GM21381 (cell line): ENCODE measurements around the gene EPN2.

Source experiments
- ATAC-seq: cut with Tn5 transposase; IDR thresholded peaks from one replicate; pipeline ENCODE4 v1.9.1; 2021; ENCODE audit warnings: mild to moderate bottlenecking, moderate library complexity; ENCODE audit not compliant: unreplicated experiment

EPN2 gene

DNA sequence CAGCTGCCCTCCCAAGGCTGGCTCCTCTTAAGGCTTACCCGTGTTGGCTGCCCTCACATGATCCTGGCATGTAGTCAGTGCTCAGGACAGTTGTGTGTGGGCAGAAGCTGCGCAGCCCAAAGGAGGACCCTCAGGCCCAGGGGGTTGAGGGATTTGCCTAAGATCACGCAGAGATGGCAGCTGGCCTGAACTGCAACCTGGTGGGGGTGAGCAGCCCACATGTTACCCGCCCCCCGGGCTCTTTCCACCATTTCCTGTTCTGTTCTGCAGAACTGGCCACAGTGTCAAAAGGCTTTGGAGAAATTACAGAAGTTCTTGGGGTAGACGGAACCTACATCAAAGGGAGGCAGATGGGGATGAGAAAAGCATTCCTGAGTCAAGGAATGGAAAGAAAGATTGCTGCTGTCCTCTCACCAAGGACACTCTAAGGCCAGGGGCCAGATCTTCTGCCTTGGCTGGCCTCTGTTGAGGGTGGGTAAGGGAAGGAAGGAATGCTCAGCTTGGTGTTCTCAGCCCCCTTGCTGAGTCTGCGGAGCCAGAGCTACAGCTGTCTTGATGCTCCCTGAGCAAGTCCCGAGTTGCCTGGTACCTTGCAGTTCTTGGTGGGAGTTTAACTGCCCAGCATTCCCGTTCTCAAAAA, 53.0 kb downstream of the EPN2 start:
- no peak for ATAC-seq

DNA sequence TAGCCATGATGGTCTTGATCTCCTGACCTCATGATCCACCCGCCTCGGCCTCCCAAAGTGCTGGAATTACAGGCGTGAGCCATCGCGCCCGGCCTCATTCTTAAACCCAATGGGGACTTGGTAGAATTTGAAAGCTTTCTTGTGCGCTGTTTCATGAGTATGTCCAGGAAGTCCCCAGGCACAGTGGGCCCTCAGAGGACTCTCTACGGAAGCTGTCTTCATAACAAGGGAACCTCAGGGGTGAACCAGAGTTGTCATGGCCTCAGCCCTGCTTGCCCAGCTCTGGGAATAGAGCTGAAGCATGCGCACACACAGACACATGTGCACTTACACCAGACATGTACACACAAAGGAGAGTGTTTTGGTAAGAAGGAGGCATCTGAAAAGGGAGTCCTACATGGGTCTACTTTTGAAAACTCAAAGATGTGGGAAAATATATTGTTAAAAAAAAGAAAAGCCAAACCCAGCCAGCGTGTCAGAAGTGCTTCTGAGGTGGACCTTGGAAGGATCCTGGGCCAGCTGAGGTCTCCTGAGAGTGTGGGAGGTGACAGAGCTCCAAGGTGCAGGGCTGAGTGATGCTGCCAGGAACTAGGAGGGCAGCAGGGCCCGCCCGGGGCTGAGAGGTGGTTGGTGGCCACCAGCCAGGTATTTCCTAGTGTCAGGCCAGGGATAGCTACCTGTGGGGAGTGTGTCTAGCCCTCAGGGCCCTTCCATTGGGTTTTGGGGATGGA, 54.6 kb downstream of the EPN2 start:
- no peak for ATAC-seq

DNA sequence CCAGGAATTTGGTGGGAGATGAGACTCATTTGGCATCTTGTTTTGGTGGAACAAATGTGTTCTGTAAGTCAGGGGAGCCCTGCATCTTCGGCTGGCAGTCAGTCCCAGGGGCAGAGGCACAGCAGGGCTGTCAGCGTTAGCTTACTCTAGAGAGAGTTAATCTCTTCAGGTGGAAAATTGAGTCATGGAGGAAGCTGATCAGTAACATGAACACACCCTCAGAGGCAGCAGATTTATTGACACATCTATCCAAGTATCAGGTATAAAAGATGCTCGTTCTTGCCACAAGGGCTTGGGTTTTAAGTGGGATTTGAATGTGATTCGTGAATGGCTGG, 55.2 kb downstream of the EPN2 start:
- no peak for ATAC-seq

DNA sequence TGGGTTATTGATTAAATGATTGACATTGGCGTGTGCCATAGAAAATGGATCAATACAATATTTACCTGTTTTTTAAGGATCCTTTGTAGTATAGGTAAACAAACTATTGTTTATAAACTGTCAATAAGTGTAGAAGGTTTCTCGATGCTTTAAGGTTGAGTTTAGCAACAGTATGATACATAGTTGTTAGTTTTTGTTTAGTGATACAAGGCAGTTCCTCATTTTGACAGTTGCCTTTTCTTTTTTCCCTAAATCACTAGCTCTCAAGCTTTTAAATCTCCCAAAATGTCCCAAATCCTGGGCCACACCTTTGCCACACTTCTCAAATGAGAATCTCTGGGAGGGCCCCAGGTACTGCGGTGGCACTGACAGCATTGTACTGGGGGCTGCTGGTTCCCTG, 57.3 kb downstream of the EPN2 start:
- no peak for ATAC-seq

DNA sequence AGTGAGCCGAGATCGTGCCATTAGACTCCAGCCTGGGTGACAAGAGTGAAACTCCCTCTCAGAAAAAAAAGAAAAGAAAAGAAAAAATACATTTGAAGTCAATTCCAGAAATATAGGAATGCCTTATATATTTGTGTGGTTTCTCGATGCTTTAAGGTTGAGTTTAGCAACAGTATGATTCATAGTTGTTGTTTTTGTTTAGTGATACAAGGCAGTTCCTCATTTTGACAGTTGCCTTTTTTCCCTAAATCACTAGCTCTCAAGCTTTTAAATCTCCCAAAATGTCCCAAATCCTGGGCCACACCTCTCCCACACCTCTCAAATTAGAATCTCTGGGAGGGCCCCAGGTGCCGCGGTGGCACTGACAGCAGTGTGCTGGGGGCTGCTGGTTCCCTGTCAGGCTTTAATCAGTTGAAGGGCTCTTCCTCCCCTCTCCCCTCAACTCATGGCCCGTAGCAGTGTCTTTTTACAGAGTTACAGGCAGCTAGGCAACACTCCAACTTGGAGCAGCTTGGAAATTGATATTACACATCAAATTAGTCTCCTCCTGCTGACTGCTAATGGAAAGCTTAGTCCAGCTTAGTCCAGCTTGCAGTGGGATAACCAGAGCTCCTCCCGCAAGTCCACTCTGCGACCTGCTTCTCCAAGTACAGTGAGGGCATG, 58.4 kb downstream of the EPN2 start:
- no peak for ATAC-seq

DNA sequence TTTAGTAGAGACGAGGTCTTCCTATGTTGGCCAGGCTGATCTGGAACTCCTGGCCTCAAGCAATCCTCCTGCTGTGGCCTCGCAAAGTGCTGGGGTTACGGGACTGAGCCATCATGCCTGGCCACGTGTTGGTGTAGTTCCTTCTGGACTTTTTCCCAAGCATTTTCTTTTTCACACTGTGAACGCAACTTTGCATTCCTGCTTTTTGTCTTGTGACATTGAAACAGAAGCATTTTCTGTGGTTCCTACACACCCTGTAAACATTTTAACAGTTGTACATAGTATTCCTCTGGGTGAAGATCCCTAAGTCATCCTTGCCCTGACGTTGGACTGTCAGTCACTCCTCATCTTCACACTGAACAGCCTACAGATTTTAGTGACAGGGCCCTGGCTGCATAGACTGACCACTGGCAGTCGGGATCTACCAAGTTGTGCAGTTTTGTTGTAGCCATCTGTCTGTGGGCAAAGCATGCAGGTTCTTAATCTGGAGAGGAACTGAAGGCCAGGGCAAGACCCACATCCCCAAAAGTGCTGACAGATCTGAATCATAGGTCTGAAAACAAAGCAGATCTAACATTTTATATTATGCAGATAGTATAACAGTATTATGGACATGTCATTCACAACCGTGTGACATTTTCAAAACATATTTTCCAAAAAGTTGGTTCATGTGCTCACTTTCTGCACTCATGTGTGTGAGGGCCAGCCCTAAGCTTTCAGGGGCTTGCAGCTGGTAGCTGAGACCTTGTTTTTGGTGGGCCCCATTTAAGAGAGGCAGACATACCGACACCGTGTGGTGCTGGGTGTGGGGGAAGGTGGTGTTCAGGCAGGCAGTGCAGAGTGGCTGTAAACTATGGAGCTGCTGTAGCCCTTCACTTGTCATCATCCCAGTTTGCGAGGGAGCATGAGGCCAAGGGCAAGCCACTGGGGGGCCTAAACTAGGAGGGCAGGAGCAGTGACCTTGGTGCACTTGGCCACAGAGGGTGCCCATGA, 59.9 kb downstream of the EPN2 start:
- no peak for ATAC-seq

DNA sequence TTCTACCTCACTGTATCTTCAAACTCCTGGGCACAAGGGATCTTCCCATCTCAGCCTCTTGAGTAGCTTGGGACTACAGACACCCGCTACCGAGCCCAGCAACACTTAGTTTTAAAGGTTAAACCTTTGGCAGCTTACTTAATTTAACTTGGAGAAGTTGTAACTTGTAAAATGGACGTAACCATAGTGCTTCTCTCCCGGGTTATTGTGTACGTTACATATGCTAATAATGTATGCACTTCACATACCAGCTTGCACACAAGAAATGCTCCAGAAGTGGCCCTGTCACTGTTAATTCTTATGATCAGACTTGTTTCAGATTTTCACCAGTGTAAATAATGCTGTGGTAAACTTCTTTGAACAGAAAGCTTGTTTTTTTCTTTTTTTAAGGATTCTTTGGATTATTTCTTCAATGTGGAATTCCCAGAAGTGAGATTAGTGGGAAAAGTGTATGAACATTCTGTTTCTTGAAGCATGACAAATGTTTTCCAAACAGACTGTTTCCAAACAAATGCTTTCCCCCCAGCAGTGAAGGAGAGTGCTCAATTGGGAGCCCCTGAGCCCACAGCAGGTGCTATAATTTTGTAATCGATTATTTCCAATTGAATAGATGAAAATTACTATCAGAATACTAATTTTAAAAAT, 61.5 kb downstream of the EPN2 start:
- ATAC-seq: no peak

DNA sequence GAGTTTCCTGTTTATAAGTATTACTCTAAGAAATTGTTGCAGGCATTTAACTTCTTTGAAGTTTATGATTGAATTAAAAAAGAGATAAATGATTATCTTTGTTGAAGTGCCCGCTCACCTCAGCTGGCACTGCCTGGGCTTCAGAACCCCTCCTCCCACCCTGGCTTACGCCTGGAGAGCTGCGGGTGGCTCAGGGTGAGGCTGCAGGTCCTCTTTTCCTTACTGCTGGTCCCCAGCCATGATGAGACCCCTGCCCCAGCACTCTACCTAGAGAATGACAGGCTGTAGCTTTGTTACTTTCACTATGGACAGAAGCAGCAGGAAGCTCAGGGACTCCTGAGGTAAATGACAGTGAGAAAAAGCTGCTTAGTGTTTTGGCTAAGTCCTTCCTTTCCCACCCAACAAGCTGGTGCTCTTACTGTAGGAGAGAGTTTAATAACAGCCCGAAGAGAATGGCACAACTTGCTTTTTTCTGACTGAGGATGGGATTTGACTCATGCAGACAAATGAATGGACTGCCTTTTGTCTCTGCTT, 62.1 kb downstream of the EPN2 start:
- no peak for ATAC-seq

DNA sequence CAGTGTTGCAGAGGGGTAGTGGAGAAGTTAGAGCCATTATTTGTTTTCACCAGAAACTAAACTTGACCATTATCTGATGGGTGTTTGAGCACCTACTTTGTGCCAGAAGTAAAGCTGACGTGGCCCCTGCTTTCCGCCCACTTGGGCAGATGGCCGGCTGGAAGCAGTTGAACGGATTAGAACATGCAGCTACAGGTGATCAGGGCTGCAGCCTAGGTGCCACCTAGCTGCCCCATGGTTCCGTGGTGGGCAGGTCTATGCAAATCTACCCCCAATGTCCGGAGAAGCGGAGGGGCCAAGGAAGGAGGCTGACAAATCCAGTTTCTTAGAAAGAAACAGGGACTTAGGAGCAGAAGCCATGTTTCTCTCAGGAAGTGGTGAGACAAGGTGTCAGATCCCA, 62.7 kb downstream of the EPN2 start:
- no peak for ATAC-seq

DNA sequence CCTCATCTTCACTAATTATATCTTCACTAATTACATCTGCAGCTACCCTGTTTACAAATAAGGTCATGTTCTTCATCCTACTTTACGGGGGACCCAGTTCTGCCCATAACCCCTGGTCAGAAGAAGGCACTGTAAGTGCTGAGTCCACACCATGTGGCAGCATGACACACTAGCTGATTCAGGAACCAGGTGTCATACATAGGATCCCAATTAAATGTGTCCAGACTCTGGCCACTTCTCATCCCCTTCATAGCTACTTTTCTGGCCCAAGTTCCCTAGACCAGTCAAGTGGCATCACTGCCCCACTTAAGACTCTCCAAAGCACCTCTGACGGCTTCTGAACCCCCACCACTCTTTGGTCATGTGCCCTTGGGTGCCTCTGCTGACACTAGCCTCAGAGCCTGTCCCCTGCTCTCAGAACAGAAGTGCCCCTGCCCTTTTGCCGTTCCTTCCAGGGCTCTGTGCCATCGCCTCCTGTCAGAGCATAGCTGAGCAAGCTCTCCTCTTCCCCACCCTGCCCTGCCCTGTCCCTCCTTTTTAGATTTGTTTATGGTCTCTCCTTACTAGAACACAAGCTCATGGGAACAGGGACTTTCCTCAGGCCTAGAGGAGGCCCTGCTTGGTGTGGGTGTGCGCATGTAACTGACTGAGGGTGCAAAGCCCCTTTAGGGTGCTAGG, 64.2 kb downstream of the EPN2 start:
- ATAC-seq: no peak

DNA sequence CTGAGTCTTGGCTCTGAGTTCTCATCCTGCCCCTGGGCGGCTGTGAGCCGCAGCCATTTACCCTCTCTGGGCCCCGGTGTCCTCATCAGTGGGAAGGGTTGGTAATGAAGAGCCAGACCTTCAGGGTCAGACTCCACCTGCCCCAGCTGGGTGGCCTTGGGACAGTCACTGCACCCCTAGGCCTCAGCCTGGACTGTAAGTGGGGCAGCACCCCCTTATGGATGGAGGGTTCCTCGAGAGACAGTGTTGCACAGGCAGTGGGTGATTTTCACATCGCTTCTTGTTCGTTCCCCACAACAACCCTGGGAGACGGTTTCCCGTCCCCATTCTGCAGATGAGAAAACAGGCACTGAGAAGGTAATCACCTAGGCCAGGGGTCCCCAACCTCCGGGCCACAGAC, 64.8 kb downstream of the EPN2 start:
- no peak for ATAC-seq

DNA sequence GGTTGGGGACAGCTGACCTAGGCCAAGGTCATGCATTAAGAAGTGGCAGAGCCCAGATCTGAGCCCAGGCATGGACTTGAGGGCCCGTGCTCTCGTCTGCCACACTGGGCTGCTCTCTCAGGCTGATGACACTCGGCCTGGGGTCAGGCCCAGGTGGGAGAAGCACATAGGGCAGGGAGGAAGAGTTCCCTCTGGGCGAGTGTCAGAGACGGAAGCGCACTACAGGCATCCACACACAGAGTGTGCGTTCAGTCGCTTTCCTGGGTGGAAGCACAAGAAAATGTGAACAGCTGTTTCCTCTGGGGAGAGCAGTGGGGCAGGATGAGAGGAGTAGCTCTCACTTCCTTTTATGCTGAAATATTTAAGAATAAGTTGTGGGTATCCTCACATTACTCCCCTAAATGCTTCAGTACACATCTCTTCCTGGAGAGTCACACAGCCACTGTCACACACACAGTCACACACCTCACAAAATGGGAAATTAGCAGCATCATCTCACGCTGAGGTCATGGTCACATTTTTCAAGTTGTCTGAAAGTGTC, 65.7 kb downstream of the EPN2 start:
- no peak for ATAC-seq

DNA sequence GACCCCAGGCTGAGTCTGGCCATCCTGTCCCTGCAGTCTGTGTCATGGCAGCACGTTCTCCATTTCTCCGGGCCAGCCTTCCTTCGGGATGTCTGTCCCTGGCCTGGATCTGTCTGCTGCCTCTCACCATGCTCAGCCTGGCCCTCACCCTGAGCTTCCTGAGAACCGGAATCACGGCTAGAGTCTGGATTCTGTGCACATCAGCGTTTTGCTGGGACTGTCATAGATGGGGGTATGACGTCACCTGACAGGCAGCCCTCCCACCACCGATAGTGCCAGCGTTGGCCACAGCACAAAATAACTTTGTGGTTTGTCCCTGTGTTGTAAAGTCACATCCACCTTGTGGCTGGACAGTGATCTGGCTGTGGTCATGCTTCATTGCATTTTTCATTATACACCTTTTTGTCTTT, 66.2 kb downstream of the EPN2 start:
- no peak for ATAC-seq

DNA sequence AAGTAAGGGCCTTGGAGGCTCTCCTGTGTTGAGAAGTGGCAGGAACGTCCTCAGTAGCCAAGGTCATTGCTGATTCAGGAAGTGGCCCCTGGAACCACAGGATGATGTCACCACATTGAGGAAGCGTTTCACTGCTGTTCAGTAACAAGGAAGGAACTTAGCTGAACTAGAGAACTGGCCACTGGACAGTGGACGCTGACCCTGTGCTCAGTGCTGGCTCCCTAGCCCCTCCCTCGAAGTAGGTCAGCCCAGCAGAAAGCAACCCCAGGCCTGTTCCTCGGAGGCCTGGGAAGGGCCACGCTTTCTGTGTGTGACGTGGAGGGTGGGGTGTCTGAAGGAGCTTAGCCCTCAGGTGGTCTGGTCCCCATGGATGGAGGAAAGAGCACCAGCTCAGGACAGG, 67.0 kb downstream of the EPN2 start:
- no peak for ATAC-seq

DNA sequence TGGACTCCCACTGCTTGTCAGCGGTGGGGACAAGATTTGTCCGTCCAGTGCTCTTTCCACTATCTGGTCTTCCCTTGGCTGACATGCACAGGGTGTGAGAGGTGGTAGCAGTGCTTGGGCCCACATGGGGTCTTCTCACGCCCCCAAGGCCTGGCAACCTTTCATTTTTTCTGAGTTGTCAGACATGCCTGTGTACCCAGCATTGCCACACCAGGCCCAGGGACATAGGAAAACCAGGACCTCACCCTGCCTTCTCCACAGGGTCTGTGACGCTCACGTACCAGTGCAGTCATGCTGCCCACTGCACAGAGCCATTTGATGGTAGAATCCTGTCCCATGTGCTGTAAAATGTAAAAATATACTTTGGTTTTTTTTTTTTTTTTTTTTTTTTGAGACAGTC, 67.6 kb downstream of the EPN2 start:
- ATAC-seq: no peak

DNA sequence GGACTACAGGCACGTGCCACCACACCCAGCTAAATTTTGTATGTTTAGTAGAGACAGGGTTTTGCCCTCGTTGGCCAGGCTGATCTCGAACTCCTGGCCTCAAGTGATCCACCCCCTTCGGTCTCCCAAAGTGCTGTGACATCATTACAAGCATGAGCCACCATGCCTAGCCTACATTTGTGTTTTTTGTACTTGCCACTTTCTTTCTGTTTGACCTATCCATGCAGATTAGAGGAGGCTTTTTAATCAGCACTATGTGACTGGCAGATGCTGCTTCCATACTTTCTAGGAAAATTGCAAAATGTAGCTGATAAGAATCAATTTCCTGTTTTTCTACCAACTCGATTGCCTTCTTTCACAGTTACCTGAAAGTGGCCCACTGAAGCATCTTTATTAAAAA, 68.1 kb downstream of the EPN2 start:
- no peak for ATAC-seq

DNA sequence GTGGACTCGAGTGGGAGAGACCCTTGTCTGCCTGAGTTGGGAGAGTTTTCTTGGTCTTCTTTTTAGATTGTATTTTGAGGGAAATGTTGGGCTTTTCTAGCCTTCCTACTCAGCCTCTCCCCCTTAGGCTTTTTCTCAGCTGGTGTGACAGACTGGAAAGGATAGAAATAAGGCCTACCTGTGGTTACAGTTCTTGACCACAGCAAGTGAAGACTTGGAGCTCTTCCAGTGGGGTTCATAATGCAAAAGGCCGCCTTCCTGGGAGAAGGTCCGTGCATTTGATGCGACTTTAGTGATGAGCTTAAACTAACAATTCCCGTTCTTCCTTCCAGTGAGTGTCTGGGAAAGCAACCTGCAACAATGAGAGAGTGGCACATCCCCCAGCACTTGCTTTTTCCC, 68.6 kb downstream of the EPN2 start:
- ATAC-seq: no peak

DNA sequence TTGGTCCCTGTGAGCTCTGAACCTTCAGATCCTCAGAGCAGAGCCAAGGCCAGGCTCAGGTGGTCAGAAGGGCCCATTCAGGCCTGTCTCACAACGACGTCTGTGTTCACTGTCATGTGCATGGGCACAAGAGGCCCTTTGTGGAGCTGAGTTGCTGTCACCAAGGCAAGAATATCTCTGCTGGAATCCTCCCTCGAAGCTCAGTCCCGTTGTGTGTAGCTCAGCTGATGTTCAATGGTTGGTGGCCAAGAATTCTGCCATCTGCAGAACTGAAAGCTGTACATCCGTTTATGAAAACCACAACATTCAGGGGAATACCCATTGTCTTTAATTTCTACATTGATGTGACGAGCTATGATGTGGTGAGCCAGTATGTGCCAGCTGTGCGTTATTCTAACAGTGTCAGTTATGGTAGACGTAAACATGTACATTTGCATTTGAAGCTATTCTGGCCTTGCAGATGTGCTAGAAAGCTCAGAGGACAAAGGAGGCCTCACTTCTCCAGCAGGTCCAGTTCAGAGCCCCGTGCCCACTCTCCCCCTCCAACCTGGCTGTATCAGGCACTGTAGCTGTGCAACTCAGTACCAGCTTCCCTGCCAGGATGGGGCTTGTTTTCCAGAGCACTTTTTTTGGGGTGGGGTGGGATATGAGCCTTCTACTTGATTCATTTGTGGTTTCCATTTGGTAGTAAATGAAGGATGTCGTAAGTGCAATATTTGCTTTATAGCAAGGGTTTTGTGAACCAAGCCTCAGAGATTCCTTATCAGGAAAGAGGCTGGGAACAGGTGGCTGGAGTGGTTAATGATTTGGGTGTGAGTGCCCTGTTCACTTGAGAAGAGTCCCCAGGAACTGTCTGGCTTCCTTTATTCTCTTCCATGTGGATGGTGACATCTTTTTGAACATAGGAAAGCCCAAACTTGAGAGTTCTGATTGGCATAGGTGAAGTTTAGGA, 69.3 kb downstream of the EPN2 start:
- peak; percentile 85 for ATAC-seq

DNA sequence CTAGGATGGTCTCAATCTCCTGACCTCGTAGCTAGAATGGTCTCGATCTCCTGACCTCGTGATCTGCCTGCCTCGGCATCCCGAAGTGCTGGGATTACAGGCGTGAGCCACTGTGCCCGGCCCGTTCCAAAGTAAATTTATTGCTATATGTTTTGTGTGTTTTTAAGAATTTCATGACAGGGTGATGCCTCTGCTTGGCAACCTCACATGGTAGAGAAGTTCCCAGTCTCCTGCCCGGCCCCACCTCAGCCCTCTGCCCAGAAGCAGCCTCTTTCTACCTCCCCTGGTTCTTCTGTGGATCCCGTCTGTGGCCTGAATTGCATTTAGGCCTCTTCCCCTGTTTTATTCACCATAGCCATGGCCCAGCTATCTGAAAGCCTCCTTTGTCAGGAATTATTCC, 70.4 kb downstream of the EPN2 start:
- no peak for ATAC-seq
